OCI-LY7 (cell line): ENCODE results near the gene SNX2. TPM values are rescaled to one million over a fixed set of nuclear protein-coding genes. Genes with fewer than 3 reads are reported as not detected.

Source experiments
- Bru-seq: library from RNA; stranded (reverse); fragments of 400-500 nt; gene quantifications from one replicate; lab custom pipeline; 2021; lab: Mats Ljungman, UMichigan
- BruChase-seq, 2 experiments: library from RNA; stranded (reverse); fragments of 400-500 nt; gene quantifications; one replicate each; lab custom pipeline; 2021; lab: Mats Ljungman, UMichigan
- BruUV-seq: library from RNA; stranded (reverse); fragments of 400-500 nt; replicated peaks from 2 replicates; lab custom pipeline; 2021; lab: Mats Ljungman, UMichigan
- CTCF ChIA-PET: fragments of 300-600 bp; sonication (Branson Sonifier 250); formaldehyde crosslinking; loops from one replicate; lab custom pipeline; 2022; ENCODE audit warnings: antibody characterized with exemption; ENCODE audit not compliant: unreplicated experiment; lab: Charles Lee
- POLR2A ChIA-PET: fragments of 300-600 bp; sonication (Branson Sonifier 250); formaldehyde crosslinking; loops from one replicate; lab custom pipeline; 2022; ENCODE audit warnings: antibody characterized with exemption; lab: Charles Lee
- DNase-seq: peaks from one replicate; pipeline ENCODE4 v3.0.0-alpha.2; 2015; ENCODE audit warnings: low spot score
- H2AFZ ChIP-seq: fragments of 200-600 bp; sonication (generic), shearing (Covaris generic); 2 replicates; pipeline ENCODE4 v1.6.1; 2014; ENCODE audit warnings: mild to moderate bottlenecking, antibody characterized with exemption, low read length, moderate library complexity
- H3K27ac ChIP-seq: fragments of 200-600 bp; sonication (generic); 2 replicates; pipeline ENCODE4 v1.5.1; 2014; ENCODE audit warnings: mixed run types, low read depth, mild to moderate bottlenecking, moderate library complexity, low read length, inconsistent platforms; ENCODE audit not compliant: poor library complexity, severe bottlenecking
- H3K36me3 ChIP-seq: fragments of 200-600 bp; sonication (generic); 2 replicates; pipeline ENCODE4 v1.6.1; 2014; ENCODE audit warnings: mild to moderate bottlenecking, antibody characterized with exemption, low read length, moderate library complexity, mixed read lengths; ENCODE audit not compliant: insufficient read depth
- H3K4me1 ChIP-seq: fragments of 200-600 bp; sonication (generic); 2 replicates; pipeline ENCODE4 v1.5.1; 2014; ENCODE audit warnings: mild to moderate bottlenecking, low read length; ENCODE audit not compliant: insufficient read depth, poor library complexity, severe bottlenecking
- H3K4me2 ChIP-seq: fragments of 200-600 bp; sonication (generic); 2 replicates; pipeline ENCODE4 v1.6.1; 2014; ENCODE audit warnings: mild to moderate bottlenecking, low read length
- H3K4me3 ChIP-seq: fragments of 200-600 bp; sonication (generic); 2 replicates; pipeline ENCODE4 v1.5.1; 2014; ENCODE audit warnings: mild to moderate bottlenecking, low read depth, low read length; ENCODE audit not compliant: poor library complexity, severe bottlenecking
- H3K79me2 ChIP-seq: fragments of 200-600 bp; sonication (generic); 2 replicates; pipeline ENCODE4 v1.6.1; 2016; ENCODE audit warnings: low read depth, mild to moderate bottlenecking, low read length, moderate library complexity, mixed read lengths; ENCODE audit not compliant: insufficient read depth
- H3K9me2 ChIP-seq: fragments of 200-600 bp; sonication (generic); 2 replicates; pipeline ENCODE4 v1.6.1; 2016; ENCODE audit warnings: mild to moderate bottlenecking, low read length, mixed read lengths; ENCODE audit not compliant: insufficient read depth
- H3K9me3 ChIP-seq: fragments of 200-600 bp; sonication (generic); 2 replicates; pipeline ENCODE4 v1.6.1; 2014; ENCODE audit warnings: mild to moderate bottlenecking, mixed run types, low read length, mixed read lengths
- H4K20me1 ChIP-seq: fragments of 200-600 bp; sonication (generic); 2 replicates; pipeline ENCODE4 v1.6.1; 2014; ENCODE audit warnings: mild to moderate bottlenecking, antibody characterized with exemption, low read length, moderate library complexity, mixed read lengths; ENCODE audit not compliant: insufficient read depth
- CTCF ChIP-seq: fragments of 200-600 bp; sonication (generic); conservative IDR thresholded peaks from 2 replicates; pipeline ENCODE4 v1.5.1; 2014; ENCODE audit warnings: mild to moderate bottlenecking, antibody characterized with exemption, low read length, moderate library complexity, mixed read lengths
- EZH2phosphoT487 ChIP-seq: fragments of 200-600 bp; sonication (generic); IDR thresholded peaks from 2 replicates; pipeline ENCODE4 v1.6.1; 2018; ENCODE audit warnings: low read depth, borderline replicate concordance, mild to moderate bottlenecking, mixed run types, antibody characterized with exemption, low read length, moderate library complexity, mixed read lengths
- intact Hi-C: fragments of 100-400 bp; cut with micrococcal nuclease; formaldehyde crosslinking; loops from one replicate; pipeline ENCODE4 v1.10.0; 2022; ENCODE audit not compliant: unreplicated experiment
- long read RNA-seq: library from polyadenylated mRNA; stranded (forward); transcript quantifications from one replicate; pipeline ENCODE4 v2.0.0, GENCODE V29; 2022
- total RNA-seq, 2 experiments: library from RNA; depleted of rRNA in 1 of 2; stranded (reverse); fragments of >200 nt in 1 of 2; shearing (Covaris generic) in 1 of 2; gene quantifications; 2 replicates each; pipeline ENCODE4 v1.2.3, GENCODE V29; 2014 to 2022

SNX2 gene, protein sequence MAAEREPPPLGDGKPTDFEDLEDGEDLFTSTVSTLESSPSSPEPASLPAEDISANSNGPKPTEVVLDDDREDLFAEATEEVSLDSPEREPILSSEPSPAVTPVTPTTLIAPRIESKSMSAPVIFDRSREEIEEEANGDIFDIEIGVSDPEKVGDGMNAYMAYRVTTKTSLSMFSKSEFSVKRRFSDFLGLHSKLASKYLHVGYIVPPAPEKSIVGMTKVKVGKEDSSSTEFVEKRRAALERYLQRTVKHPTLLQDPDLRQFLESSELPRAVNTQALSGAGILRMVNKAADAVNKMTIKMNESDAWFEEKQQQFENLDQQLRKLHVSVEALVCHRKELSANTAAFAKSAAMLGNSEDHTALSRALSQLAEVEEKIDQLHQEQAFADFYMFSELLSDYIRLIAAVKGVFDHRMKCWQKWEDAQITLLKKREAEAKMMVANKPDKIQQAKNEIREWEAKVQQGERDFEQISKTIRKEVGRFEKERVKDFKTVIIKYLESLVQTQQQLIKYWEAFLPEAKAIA
- total RNA-seq (2014; rRNA removed; shearing (Covaris generic)), result 46.0 and 47.1 TPM in 2 replicates
- 78.3 and 85.3 TPM in 2 replicates for total RNA-seq (2022)
- Bru-seq, nascent RNA, result percentile 87 among the genes with signal in this experiment
- BruChase-seq, experiment 1, labeled RNA remaining after a 6-hour chase, result percentile 78 among the genes with signal in this experiment
- percentile 78 among the genes with signal in this experiment for BruChase-seq, experiment 2, labeled RNA remaining after a 2-hour chase
- long read RNA-seq, transcript SNX2-201 (15 exons, 2,128 nt), result major isoform, 197 of 219 reads
- long read RNA-seq, partial matches to known transcripts, result 6 of 219 reads
- long read RNA-seq, other reads (novel, unspliced or antisense), result 13 of 219 reads

DNA sequence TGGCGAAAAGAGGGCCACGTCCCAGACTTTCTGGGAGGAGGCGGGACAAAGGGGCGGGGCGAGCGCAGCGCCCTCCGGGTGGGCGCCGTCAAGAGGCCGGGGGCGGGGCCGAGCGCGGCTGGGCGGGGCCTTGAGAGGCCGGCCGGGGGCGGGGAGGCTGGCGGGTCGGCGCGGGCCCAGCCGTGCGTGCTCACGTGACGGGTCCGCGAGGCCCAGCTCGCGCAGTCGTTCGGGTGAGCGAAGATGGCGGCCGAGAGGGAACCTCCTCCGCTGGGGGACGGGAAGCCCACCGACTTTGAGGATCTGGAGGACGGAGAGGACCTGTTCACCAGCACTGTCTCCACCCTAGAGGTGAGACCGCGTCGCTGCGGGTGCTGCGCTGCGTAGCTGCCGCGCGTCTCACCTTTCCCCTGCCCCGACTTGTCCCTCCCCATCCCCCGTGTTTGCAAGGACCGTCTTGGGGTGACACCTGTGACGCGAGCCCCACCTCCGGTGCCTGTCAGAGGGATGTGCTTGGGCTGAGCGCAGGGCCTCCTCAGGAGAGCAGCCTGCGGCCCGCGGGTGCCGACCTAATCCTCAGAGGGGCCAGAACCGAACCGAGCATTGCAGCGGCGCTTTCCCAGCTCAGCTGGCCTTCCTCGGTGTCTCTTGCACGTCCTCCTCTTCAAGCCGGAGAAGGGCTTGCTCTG is at the start of gene SNX2:
SNX2 (plus strand) TSS at position 220 of the 689 bp plus-strand sequence; CDS start at position 244, 24 bp downstream.
- DNase-seq, result peak; percentile 91
- peaks cover 16% of the 10 kb centered on the region for H3K36me3 ChIP-seq
- peak within 1 kb of the TSS; percentile 57 for H3K27ac ChIP-seq
- no peaks in the 10 kb centered on the region for H3K9me2 ChIP-seq
- CTCF ChIA-PET, result no interaction called here
- H3K79me2 ChIP-seq, result peaks cover 49% of the 10 kb centered on the region
- H2AFZ ChIP-seq, result peak within 1 kb of the TSS; percentile 98
- no peaks in the 10 kb centered on the region; the same call in 1 of the 2 replicates for H3K9me3 ChIP-seq
- H3K4me1 ChIP-seq, result peaks cover 21% of the 10 kb centered on the region
- no TSS peak for BruUV-seq
- H3K4me2 ChIP-seq, result peak within 1 kb of the TSS; percentile 95
- POLR2A ChIA-PET, result interaction anchor here (0.6 to 1.4 kb wide), 11 partner anchors 10 to 813 kb away, joined by 3 to 6 read pairs (median 3); partner anchors contain the start of genes CEP120 and SRFBP1
- no peak for TF ChIP-seq EZH2phosphoT487
- TF ChIP-seq CTCF, result no peak
- intact Hi-C loops, result loop anchor here (5.0 kb wide), 1 partner anchor 737 kb away; the partner anchor contains the start of gene CSNK1G3
- peak within 1 kb of the TSS; percentile 88 for H3K4me3 ChIP-seq
- H4K20me1 ChIP-seq, result 0 out of 2 replicates have a peak, but pooled peaks cover 20% of the 10 kb centered on the region

DNA sequence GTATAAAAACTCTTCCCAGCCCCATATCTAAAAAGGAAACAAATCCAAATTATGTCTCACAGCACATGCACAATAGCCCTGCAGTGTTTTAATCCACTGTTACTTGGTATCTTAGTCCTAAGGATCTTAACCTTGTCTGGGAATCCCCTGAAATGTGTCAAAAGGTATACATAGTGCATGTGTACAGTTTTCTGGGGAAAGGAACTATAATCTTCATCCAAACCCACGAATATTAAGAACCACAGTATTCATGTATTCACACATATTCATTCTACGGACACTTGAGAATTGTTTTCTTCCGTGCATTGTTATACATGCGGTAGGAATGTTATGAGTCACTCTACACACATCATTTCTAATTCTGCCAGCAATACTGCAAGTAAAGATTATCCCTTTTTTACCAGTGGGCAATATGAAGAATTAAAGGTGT is 47.8 kb upstream of the SNX2 start:
- TF ChIP-seq EZH2phosphoT487 (no peak), CTCF (no peak)
- H3K27ac ChIP-seq, result no peak overlapping the region
- ChIA-PET POLR2A (no interaction called here), CTCF (no interaction called here)
- no peak overlapping the region for H2AFZ ChIP-seq
- no peaks in the 10 kb centered on the region for H3K9me2 ChIP-seq
- no peak for DNase-seq
- no TSS peak for BruUV-seq
- H3K36me3 ChIP-seq, result no peaks in the 10 kb centered on the region
- intact Hi-C loops, result no loop called here
- H3K4me1 ChIP-seq, result no peaks in the 10 kb centered on the region
- no peaks in the 10 kb centered on the region for H3K9me3 ChIP-seq
- H3K4me2 ChIP-seq, result no peak overlapping the region
- H3K79me2 ChIP-seq, result no peaks in the 10 kb centered on the region
- H4K20me1 ChIP-seq, result no peaks in the 10 kb centered on the region
- no peak overlapping the region for H3K4me3 ChIP-seq
